Spinal cord (tissue), 10 donors: ENCODE measurements around the gene SEMA4F. TPM values are rescaled to one million over a fixed set of nuclear protein-coding genes. Genes with fewer than 3 reads are reported as not detected.

Experiments used
- DNase-seq, 6 donors: peaks; one replicate each; pipeline versions ENCODE4 v3.0.0 to v3.0.0-alpha.2; 2013 to 2015; ENCODE audit warnings: low spot score in 6 of 6, low read depth in 4 of 6
- H3K27ac ChIP-seq: one replicate; pipeline ENCODE4 v1.5.1; 2013; ENCODE audit warnings: low read depth, low read length, control low read depth
- H3K27me3 ChIP-seq: one replicate; pipeline ENCODE4 v1.6.1; 2013; ENCODE audit warnings: low read length; ENCODE audit not compliant: control insufficient read depth, insufficient read depth
- H3K36me3 ChIP-seq: one replicate; pipeline ENCODE4 v1.6.1; 2013; ENCODE audit warnings: low read length; ENCODE audit not compliant: control insufficient read depth, insufficient read depth
- H3K4me1 ChIP-seq: one replicate; pipeline ENCODE4 v1.6.1; 2013; ENCODE audit warnings: low read length; ENCODE audit not compliant: control insufficient read depth, insufficient read depth
- H3K4me3 ChIP-seq: one replicate; pipeline ENCODE4 v1.5.1; 2013; ENCODE audit warnings: low read depth, low read length, control low read depth
- H3K9me3 ChIP-seq: one replicate; pipeline ENCODE4 v1.6.1; 2013; ENCODE audit warnings: low read length; ENCODE audit not compliant: control insufficient read depth, insufficient read depth
- WGBS: methylation state at CpG from one replicate; pipeline ENCODE4 v1.1.5; 2013; ENCODE audit warnings: missing lambda C conversion rate; ENCODE audit not compliant: insufficient coverage; 5-methylcytosine and 5-hydroxymethylcytosine counted together
- polyA plus RNA-seq, 2 donors: library from polyadenylated mRNA; unstranded; fragments of 120-200 nt; gene quantifications; one replicate each; pipeline ENCODE4 v1.2.1, GENCODE V29; 2013; ENCODE audit not compliant: insufficient read length in 2 of 2
- total RNA-seq, 2 donors: library from RNA; depleted of rRNA in 1 of 2; stranded (reverse); fragments of 120-200 nt in 1 of 2; fragments of >200 nt in 1 of 2; gene quantifications; one replicate each; pipeline versions ENCODE4 v1.2.3 to v1.2.4, GENCODE V29; 2013 to 2014
- donor health status: healthy.

SEMA4F gene
- total and polyA plus RNA-seq, 4 donors = 7.3 to 27.6 (median 20.1) TPM

DNA sequence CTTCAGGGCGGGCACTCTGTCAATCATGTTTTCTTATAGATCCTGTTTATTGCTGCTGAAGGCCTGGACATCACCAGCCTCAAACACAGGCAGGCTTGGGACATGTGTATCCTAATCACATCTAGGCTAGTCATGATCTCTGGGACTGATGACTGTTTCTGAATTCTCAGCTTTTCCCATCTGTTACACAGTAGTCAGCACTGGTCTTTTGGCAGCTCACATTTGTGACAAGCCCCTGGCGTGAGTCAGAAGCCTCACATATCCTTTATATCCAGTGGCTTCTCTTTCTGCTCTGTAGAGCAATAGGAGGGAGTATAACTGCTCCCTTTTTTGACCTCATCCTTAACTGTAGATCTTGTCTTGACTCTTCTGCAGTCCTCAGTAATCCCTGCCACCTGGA lies 4.5 kb downstream of the SEMA4F start:
- no peaks in the 10 kb centered on the region for H3K9me3 ChIP-seq
- no peak overlapping the region for H3K4me3 ChIP-seq
- no peak for DNase-seq
- H3K27me3 ChIP-seq = peaks cover 3% of the 10 kb centered on the region
- H3K4me1 ChIP-seq = peaks cover 11% of the 10 kb centered on the region
- WGBS = 100% methylated on average over 1 of the region's 2 CpGs
- peaks cover 15% of the 10 kb centered on the region for H3K36me3 ChIP-seq
- H3K27ac ChIP-seq = no peak overlapping the region

DNA sequence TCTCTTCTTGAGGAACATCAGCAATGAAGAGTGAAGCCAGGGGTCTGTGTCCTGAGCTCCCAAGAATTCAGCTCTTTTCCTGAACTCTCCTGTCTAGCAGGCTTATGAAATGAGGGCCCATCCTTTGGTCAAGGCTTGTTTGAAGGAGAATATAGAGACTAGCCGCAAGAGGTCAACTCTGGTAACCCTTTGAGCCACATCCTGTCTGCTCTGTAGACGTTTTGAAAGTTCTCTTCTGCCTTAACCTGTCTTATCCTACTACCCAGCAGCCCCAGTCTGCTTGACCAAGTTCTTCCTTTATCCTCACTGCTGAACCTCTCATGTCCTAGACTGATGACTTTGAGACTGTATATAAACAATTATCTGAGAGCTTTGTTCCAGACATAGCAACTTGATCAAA lies 5.4 kb downstream of the SEMA4F start:
- Histone ChIP-seq H3K36me3 (peaks cover 15% of the 10 kb centered on the region), H3K4me3 (no peak overlapping the region), H3K27ac (no peak overlapping the region), H3K4me1 (peaks cover 6% of the 10 kb centered on the region), H3K27me3 (peaks cover 3% of the 10 kb centered on the region), H3K9me3 (no peaks in the 10 kb centered on the region)
- no peak for DNase-seq
- no CpG with 5 or more reads among the region's 2 CpGs for WGBS

DNA sequence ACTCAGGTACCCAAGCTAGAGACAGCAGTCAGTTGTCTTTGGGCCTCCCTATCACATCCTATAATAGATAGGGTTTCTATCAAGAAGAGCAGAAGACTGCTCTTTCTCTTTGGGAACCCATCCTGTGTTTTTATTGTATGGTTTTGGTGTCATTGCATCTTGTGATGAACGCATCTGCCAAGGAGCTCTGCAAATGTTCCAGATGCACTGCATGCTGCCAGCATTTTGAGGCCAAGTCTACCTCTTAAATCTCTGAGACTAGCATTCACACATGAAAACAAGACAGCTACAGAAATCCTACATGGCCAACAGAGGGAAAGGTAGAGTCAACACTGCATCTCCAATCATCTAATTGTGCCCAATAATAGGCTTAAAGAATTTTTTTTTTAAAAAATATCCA lies 14.0 kb downstream of the SEMA4F start:
- Histone ChIP-seq H3K4me1 (no peaks in the 10 kb centered on the region), H3K4me3 (no peak overlapping the region), H3K9me3 (no peaks in the 10 kb centered on the region), H3K27ac (no peak overlapping the region), H3K36me3 (no peaks in the 10 kb centered on the region), H3K27me3 (no peaks in the 10 kb centered on the region)
- peak in 1 of 6 donors; percentile 46 for DNase-seq
- 86% methylated on average over 1 of the region's 1 CpG for WGBS

DNA sequence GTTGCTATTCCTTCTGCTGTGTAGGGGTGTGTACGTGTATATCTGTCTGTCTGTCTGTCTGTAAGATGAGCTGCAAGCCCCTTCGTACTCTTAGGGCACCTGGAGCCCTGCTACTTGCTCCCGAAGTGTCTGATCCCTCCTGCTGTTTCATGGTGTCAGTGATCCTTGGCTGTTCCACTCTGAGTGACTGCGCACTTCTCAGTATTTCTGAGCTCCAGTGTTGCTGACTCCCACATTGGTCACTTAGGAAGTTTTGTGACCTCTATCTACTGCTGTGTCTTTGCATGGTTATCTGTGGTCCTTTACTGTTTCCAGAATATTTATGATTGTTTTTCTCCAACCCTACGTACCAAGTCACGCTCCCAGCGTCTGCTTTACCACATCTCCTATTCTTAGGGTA lies 16.2 kb downstream of the SEMA4F start:
- Histone ChIP-seq H3K9me3 (no peaks in the 10 kb centered on the region), H3K4me3 (no peak overlapping the region), H3K36me3 (peaks cover 17% of the 10 kb centered on the region), H3K27ac (no peak overlapping the region), H3K4me1 (no peaks in the 10 kb centered on the region), H3K27me3 (no peaks in the 10 kb centered on the region)
- 82% methylated on average over 4 of the region's 7 CpGs for WGBS
- DNase-seq = no peak

DNA sequence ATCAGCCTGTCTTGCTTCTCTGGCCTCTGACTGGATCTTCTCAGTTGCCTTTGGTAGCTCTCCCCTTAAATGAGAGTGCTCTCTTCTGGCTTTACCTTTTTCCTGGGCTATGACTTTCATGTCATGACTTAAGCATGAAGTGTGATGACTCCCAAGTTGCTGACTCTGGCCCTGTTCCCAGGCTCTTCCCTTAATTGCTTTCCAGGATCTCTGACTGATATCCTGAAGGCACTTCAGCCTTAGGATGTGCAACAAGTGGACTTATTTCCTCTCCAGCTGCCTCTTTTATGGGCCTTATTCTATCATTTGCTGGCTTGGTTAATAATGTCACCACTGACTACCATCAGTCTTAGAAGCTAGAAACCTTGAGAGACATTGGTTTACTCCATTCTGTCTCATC lies 17.4 kb downstream of the SEMA4F start:
- no peak overlapping the region for H3K27ac ChIP-seq
- H3K9me3 ChIP-seq = no peaks in the 10 kb centered on the region
- no peaks in the 10 kb centered on the region for H3K27me3 ChIP-seq
- peak in 1 of 6 donors; percentile 7 for DNase-seq
- peaks cover 23% of the 10 kb centered on the region for H3K36me3 ChIP-seq
- H3K4me1 ChIP-seq = no peaks in the 10 kb centered on the region
- no peak overlapping the region for H3K4me3 ChIP-seq

DNA sequence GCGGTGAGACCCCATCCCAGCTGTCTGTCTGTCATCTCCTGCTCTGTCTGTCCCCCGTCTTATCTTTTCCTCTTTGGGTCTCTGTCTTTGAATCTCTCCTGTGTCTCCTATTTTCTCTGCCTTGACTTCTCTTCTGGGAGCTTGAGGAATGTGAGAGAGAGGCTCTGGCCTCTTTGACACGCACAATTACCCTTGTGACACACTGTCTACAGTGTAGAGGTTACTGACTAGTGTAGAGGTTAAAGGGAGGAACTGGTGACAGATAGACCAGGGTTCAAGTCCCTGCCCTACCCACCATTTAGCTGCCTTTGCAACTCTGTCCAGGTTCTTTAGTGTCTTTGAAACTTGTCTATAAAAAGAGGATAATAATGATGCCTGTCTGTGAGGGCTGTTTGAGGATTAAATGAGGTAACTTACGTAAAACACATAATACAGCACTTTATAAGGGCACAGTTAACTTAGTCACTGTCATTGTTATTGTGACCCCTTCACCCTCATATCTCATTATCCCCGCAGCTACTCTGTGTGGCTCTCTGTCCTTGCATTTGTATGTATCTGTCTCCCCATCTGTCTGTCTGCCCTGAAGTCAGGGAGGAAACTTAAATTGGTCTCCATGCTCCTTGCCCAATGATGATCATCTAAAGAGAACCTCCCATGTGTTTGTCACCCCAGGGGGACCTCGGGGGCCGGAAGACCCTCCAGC lies 19.9 kb downstream of the SEMA4F start:
- DNase-seq = no peak
- Histone ChIP-seq H3K27ac (no peak overlapping the region), H3K9me3 (no peaks in the 10 kb centered on the region), H3K36me3 (peaks cover 25% of the 10 kb centered on the region), H3K4me3 (no peak overlapping the region), H3K27me3 (no peaks in the 10 kb centered on the region), H3K4me1 (no peaks in the 10 kb centered on the region)
- 88% methylated on average over 5 of the region's 7 CpGs for WGBS

DNA sequence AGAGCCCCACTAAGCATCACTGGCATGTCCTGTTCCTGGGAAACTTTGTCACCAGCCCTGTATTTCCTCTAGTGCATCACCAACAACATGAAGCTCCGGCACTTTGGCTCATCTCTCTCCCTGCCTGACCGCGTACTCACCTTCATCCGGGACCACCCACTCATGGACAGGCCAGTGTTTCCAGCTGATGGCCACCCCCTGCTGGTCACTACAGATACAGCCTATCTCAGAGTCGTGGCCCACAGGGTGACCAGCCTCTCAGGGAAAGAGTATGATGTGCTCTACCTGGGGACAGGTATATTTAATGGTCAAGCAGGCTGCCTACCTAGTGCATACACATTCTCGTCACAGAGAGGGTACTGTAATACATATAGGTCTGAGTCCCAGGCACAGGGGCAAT lies 21.0 kb downstream of the SEMA4F start:
- Histone ChIP-seq H3K9me3 (no peaks in the 10 kb centered on the region), H3K4me1 (no peaks in the 10 kb centered on the region), H3K27ac (no peak overlapping the region), H3K27me3 (no peaks in the 10 kb centered on the region), H3K36me3 (peaks cover 34% of the 10 kb centered on the region), H3K4me3 (no peak overlapping the region)
- DNase-seq = no peak
- WGBS = 95% methylated on average over 4 of the region's 6 CpGs

DNA sequence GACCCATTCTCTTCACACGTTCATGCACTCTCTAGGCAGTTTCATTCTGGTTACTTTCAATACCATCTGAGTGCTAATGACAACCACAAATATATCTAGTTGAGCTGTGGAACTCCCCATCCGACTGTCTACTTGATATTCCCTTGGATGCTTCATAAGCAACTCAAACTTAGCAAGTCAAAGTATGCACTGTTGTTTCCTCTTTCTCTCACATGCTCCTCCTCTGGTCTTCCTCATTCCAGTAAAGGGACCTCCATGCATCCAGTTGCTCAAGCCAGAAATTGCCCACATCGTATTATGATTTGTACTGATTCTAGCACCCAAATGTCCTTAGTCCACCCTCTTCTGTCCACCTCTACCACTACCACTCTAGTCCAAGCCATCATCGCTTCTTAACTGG lies 22.3 kb downstream of the SEMA4F start:
- Histone ChIP-seq H3K4me3 (no peak overlapping the region), H3K9me3 (no peaks in the 10 kb centered on the region), H3K27ac (no peak overlapping the region), H3K4me1 (no peaks in the 10 kb centered on the region), H3K27me3 (no peaks in the 10 kb centered on the region), H3K36me3 (peaks cover 38% of the 10 kb centered on the region)
- DNase-seq = no peak
- WGBS = 95% methylated on average over 4 of the region's 4 CpGs

DNA sequence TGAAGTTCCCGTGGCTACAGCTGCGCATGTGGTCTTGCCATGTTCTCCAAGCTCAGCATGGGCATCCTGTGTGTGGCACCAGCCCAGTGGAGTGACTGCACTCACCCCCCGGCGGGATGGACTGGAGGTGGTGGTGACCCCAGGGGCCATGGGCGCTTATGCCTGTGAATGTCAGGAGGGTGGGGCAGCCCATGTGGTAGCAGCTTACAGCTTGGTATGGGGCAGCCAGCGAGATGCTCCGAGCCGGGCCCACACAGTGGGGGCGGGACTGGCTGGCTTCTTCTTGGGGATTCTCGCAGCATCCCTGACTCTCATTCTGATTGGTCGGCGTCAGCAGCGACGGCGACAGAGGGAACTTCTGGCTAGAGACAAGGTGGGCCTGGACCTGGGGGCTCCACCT lies 25.6 kb downstream of the SEMA4F start:
- Histone ChIP-seq H3K27ac (no peak overlapping the region), H3K4me3 (no peak overlapping the region), H3K4me1 (no peaks in the 10 kb centered on the region), H3K36me3 (peaks cover 27% of the 10 kb centered on the region), H3K27me3 (no peaks in the 10 kb centered on the region), H3K9me3 (no peaks in the 10 kb centered on the region)
- no peak for DNase-seq
- WGBS = 92% methylated on average over 15 of the region's 15 CpGs

DNA sequence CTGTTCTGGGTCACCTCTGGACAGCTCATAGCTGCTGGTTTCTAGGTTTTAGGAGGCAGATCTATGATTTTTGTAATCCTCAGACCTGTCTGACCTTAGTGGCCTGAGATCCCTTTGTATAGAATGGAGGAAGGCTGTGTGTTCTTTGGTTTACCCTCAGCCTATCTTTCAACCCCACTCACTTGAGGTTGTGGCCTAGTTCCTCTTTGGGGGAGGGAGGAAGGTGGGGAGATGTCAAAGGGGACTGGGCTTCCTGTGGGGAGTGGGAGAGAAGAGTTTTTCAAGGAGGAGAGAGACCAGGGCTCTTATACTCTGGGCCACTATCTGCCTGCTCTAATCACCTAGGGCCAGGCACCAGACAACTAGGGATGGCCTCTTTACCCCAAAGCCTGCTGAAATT lies 28.5 kb downstream of the SEMA4F start:
- no peak for DNase-seq

More for the DNA sequence above, 28.5 kb downstream of the SEMA4F start:
- H3K9me3 ChIP-seq = no peaks in the 10 kb centered on the region
- no peaks in the 10 kb centered on the region for H3K4me1 ChIP-seq
- H3K27me3 ChIP-seq = no peaks in the 10 kb centered on the region
- no peak overlapping the region for H3K4me3 ChIP-seq
- no peak overlapping the region for H3K27ac ChIP-seq
- H3K36me3 ChIP-seq = peaks cover 13% of the 10 kb centered on the region
